CD4-positive, CD25-positive, alpha-beta regulatory T cell (primary cell): ENCODE data around the gene AGAP1. TPM values are rescaled to one million over a fixed set of nuclear protein-coding genes. Genes with fewer than 3 reads are reported as not detected.

Experiments used
- ATAC-seq, 2 donors: fragments of 150-1000 bp; cut with Tn5 transposase; one replicate each; pipeline ENCODE4 v1.10.0; 2021; ENCODE audit warnings: low read depth in 2 of 2, moderate number of reproducible peaks in 2 of 2, moderate library complexity in 1 of 2
- DNase-seq, 3 donors: peaks; one replicate each; pipeline versions ENCODE4 v3.0.0 to v3.0.0-alpha.2; 2012 to 2022; ENCODE audit warnings: mixed read lengths in 1 of 3
- H3K27ac ChIP-seq: one replicate; pipeline ENCODE4 v1.7.0; 2013; ENCODE audit warnings: mild to moderate bottlenecking, low read length; ENCODE audit not compliant: insufficient read depth, poor library complexity, severe bottlenecking
- H3K27me3 ChIP-seq: one replicate; pipeline ENCODE4 v1.7.0; 2013; ENCODE audit warnings: low read length; ENCODE audit not compliant: control insufficient read depth, insufficient read depth
- H3K36me3 ChIP-seq: one replicate; pipeline ENCODE4 v1.7.0; 2013; ENCODE audit warnings: mild to moderate bottlenecking, low read length, moderate library complexity; ENCODE audit not compliant: control insufficient read depth, insufficient read depth
- H3K4me1 ChIP-seq: 2 replicates; pipeline ENCODE4 v1.7.0; 2013; ENCODE audit warnings: mild to moderate bottlenecking, low read length; ENCODE audit not compliant: insufficient read depth, control insufficient read depth, poor library complexity, severe bottlenecking
- H3K4me3 ChIP-seq: one replicate; pipeline ENCODE4 v1.7.0; 2013; ENCODE audit warnings: low read depth, mild to moderate bottlenecking, low read length, moderate library complexity
- H3K9me3 ChIP-seq, 2 experiments: 1 replicate in 1 of 2; 2 replicates in 1 of 2; pipeline ENCODE4 v1.7.0; 2013; ENCODE audit warnings: low read length in 2 of 2, mild to moderate bottlenecking in 1 of 2, moderate library complexity in 1 of 2; ENCODE audit not compliant: control insufficient read depth in 2 of 2
- H3K27ac Mint-ChIP-seq, 3 donors: one replicate each; pipeline ENCODE4 v1.8.0; 2020 to 2022; ENCODE audit warnings: mild to moderate bottlenecking in 3 of 3, mixed read lengths in 3 of 3, moderate library complexity in 2 of 3
- H3K27me3 Mint-ChIP-seq: one replicate; pipeline ENCODE4 v1.8.0; 2022; ENCODE audit warnings: mild to moderate bottlenecking, mixed read lengths
- H3K36me3 Mint-ChIP-seq: one replicate; pipeline ENCODE4 v1.8.0; 2020; ENCODE audit warnings: mixed read lengths
- H3K4me1 Mint-ChIP-seq, 4 donors: one replicate each; pipeline ENCODE4 v1.8.0; 2020 to 2022; ENCODE audit warnings: mixed read lengths in 4 of 4, mild to moderate bottlenecking in 1 of 4
- H3K4me3 Mint-ChIP-seq, 4 donors: one replicate each; pipeline ENCODE4 v1.8.0; 2020 to 2022; ENCODE audit warnings: mild to moderate bottlenecking in 4 of 4, mixed read lengths in 4 of 4, moderate library complexity in 3 of 4
- H3K9me3 Mint-ChIP-seq, 7 donors: one replicate each; pipeline ENCODE4 v1.8.0; 2020 to 2022; ENCODE audit warnings: mixed read lengths in 7 of 7, mild to moderate bottlenecking in 3 of 7, moderate library complexity in 2 of 7
- polyA plus RNA-seq, 4 donors: library from polyadenylated mRNA; unstranded; fragments of 300-500 nt; fragmentation: Illumina TruSeq; gene quantifications; one replicate each; pipeline ENCODE4 v1.2.3, GENCODE V29; 2021
- total RNA-seq: library from RNA; stranded (reverse); gene quantifications from one replicate; pipeline ENCODE4 v1.2.3, GENCODE V29; 2022

The AGAP1 gene
- total and polyA plus RNA-seq, 5 donors from 2014 or later = 0.99 TPM; not detected in 4

DNA sequence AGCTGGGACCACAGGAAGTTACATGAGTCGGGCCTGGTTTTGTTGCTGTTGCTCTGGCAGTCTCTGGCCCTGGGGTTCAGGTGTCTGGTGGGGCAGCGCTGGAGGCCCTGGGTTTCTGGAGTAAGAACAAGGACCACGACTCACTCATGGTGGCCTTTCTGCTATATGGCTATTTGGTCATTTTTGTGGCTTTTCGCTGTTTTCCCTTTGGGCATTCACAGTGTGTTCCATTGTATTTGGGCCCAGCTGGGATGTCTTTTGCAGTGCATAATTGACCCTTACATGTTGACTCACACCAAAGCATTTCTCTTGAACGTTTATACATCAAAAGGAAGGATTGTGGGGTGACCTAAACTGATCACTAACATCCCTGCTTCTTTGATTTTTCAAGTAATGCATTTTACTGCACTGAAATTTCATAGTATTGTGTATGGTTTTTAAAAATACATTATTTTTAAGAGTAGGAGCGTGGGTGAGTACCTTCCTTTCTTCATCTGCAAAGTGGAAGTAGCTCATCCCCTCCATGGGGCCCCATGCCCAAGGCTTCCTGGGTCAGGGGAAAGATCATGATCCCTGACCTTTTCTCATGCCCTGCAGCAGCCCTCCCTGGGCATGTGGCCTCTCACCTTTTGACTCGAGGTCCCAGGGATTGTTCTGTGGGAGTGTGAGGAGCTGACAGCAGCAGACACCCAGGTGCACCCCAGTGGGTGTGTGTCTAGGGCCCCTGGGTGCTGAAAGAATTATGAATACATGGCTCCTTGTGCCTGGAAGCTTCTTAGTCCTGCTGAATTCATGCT, 225.5 kb downstream of the AGAP1 start:
- no peak overlapping the region for H3K27ac Mint-ChIP-seq
- no peak overlapping the region for H3K4me3 Mint-ChIP-seq

DNA sequence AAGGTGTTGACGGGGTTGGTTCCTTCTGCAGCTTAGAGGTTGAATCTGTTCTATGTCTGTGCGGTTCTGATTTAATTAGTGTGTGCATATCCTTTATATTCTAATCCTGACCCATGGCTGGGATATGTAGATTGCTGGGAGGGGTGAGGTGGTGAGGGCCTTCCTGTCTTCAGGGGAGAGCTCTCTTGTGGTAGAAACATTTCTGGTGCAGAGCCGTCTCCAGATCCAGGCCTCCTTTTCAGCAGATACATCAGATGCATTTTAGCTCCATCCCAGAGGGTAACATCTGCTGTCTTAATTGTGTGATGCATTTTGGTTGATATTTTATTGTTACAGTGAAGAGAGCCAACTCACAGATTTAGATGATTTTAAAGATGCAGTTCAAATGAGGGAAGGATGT, 227.8 kb downstream of the AGAP1 start:
- H3K27ac Mint-ChIP-seq = no peak overlapping the region
- Histone ChIP-seq H3K36me3 (no peaks in the 10 kb centered on the region), H3K9me3 (no peaks in the 10 kb centered on the region), H3K4me3 (no peak overlapping the region), H3K27ac (no peak overlapping the region), H3K4me1 (no peaks in the 10 kb centered on the region), H3K27me3 (no peaks in the 10 kb centered on the region)
- H3K4me1 Mint-ChIP-seq = no peaks in the 10 kb centered on the region
- H3K4me3 Mint-ChIP-seq = no peak overlapping the region
- DNase-seq (no peak), ATAC-seq (no peak)
- H3K36me3 Mint-ChIP-seq = no peaks in the 10 kb centered on the region
- no peaks in the 10 kb centered on the region for H3K9me3 Mint-ChIP-seq
- H3K27me3 Mint-ChIP-seq = no peaks in the 10 kb centered on the region

More for the DNA sequence above, 225.5 kb downstream of the AGAP1 start:
- H3K4me1 Mint-ChIP-seq = no peaks in the 10 kb centered on the region
- Histone ChIP-seq H3K9me3 (no peaks in the 10 kb centered on the region), H3K4me3 (no peak overlapping the region), H3K36me3 (no peaks in the 10 kb centered on the region), H3K4me1 (no peaks in the 10 kb centered on the region), H3K27me3 (no peaks in the 10 kb centered on the region), H3K27ac (no peak overlapping the region)
- H3K27me3 Mint-ChIP-seq = no peaks in the 10 kb centered on the region
- ATAC-seq = no peak
- H3K9me3 Mint-ChIP-seq = no peaks in the 10 kb centered on the region
- no peaks in the 10 kb centered on the region for H3K36me3 Mint-ChIP-seq
- no peak for DNase-seq

DNA sequence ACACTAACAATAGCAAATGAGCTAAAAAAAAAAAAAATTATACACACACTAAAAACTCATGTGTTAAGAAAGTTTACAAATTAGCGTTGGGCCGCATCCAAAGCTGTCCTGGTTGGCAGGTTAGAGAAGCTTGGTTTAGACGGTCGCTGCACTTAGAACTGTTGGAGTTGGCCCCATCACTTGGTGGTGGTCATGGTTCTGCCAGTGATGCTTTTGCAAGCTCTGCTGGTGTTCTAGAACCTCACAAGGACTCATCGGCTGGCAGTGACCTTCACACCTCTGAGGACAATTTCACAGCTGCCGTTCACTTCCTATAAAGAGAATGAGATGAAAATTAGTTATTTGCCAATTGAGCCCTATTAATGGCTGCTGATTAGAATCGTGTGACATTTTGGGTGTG, 229.0 kb downstream of the AGAP1 start:
- H3K27ac Mint-ChIP-seq = no peak overlapping the region
- H3K4me3 Mint-ChIP-seq = no peak overlapping the region
- no peak overlapping the region for H3K27ac ChIP-seq
- H3K27me3 ChIP-seq = no peaks in the 10 kb centered on the region
- no peaks in the 10 kb centered on the region for H3K9me3 ChIP-seq
- H3K4me1 Mint-ChIP-seq = no peaks in the 10 kb centered on the region
- H3K4me1 ChIP-seq = no peaks in the 10 kb centered on the region
- no peak for DNase-seq
- no peak for ATAC-seq
- H3K36me3 ChIP-seq = no peaks in the 10 kb centered on the region
- no peaks in the 10 kb centered on the region for H3K36me3 Mint-ChIP-seq
- H3K27me3 Mint-ChIP-seq = no peaks in the 10 kb centered on the region
- H3K4me3 ChIP-seq = no peak overlapping the region
- no peaks in the 10 kb centered on the region for H3K9me3 Mint-ChIP-seq

DNA sequence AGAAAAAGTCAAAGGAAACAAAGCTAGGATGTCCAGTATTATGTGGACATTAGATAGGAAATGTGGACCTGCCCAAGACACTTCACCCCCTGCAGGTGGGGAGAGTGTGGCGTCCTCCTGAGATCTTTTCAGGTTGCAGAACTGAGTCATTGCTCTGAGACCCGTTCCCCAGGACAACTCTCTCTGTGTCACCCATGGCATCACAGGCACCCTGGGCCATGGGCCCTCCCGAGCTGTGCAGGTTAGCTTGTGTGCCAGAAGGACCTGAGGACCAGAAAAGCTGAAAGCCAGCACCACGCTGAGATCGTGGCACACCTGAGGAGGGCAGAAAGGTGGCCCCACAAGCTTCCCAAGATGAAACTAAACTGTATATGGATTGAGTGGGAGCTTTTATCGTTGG, 229.5 kb downstream of the AGAP1 start:
- no peak overlapping the region for H3K27ac ChIP-seq
- Mint-ChIP-seq H3K4me1 (no peaks in the 10 kb centered on the region), H3K27ac (no peak overlapping the region), H3K4me3 (no peak overlapping the region), H3K9me3 (no peaks in the 10 kb centered on the region), H3K36me3 (no peaks in the 10 kb centered on the region), H3K27me3 (no peaks in the 10 kb centered on the region)
- DNase-seq = no peak
- H3K9me3 ChIP-seq = no peaks in the 10 kb centered on the region
- H3K36me3 ChIP-seq = no peaks in the 10 kb centered on the region
- H3K27me3 ChIP-seq = no peaks in the 10 kb centered on the region
- no peaks in the 10 kb centered on the region for H3K4me1 ChIP-seq
- ATAC-seq = no peak
- H3K4me3 ChIP-seq = no peak overlapping the region

DNA sequence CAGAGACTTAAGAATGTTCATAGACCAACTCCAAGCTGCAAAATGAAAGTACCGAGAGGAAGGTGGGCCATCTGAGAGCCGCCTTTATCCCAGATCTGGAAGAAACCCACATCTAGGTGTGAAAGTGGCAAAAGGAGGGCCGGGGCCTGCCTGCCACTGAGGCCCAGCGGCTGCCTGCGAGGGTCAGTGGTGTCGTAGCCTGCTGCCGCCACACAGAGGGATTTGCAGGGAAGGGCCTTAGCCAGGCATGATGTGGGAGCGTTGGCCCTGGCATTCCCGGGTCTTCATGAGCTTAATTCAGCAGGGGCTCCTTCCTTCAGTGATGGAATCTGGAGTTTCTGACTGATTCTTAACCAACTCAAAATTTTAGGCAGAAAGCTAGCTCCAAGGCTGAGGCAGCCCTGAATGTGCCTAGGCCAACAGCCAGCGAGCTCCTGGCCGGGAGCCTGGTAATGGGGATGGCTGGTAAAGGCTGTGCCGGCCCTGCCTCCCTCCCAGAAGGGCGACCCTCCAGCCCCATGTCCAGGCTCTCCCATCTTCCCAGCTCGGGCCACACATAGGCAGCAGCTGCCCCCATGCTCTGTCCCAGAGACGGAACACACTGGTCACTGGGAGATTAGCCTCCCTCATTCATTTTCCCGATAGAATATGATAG, 230.1 kb downstream of the AGAP1 start:
- peak overlapping the region in 1 of 4 donors; percentile 7 for H3K4me3 Mint-ChIP-seq
- H3K9me3 Mint-ChIP-seq = no peaks in the 10 kb centered on the region
- no peak overlapping the region for H3K4me3 ChIP-seq
- no peaks in the 10 kb centered on the region for H3K36me3 ChIP-seq
- no peak overlapping the region for H3K27ac Mint-ChIP-seq
- no peaks in the 10 kb centered on the region for H3K36me3 Mint-ChIP-seq
- H3K9me3 ChIP-seq = no peaks in the 10 kb centered on the region
- H3K27ac ChIP-seq = no peak overlapping the region
- no peaks in the 10 kb centered on the region for H3K4me1 ChIP-seq
- no peaks in the 10 kb centered on the region for H3K27me3 Mint-ChIP-seq
- H3K4me1 Mint-ChIP-seq = no peaks in the 10 kb centered on the region
- no peaks in the 10 kb centered on the region for H3K27me3 ChIP-seq
- no peak for ATAC-seq
- no peak for DNase-seq

DNA sequence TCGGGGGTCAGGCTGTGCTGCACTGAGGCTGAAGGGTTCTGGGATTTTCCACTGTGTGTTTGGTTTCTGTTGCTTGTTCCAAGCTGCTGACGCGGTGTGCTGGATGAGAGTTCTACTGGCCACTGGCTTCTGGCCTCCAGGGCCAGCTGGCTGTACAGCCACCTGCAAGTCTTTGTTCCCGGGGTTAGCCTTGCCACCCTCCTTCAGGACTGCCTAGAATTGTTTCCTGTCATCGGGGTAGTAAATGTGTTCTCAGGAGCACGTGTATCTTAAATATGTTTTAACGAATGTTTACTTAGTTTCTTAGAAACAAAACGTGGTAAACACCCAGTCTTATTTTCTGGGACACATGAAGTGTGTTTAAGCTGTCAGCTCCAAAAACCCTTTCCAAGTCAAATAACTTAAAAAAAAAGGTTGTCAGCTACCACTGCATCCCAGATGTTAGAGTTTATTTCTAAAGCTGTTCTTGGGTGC, 231.2 kb downstream of the AGAP1 start:
- no peak overlapping the region for H3K4me3 ChIP-seq
- Mint-ChIP-seq H3K9me3 (no peaks in the 10 kb centered on the region), H3K27me3 (no peaks in the 10 kb centered on the region), H3K36me3 (no peaks in the 10 kb centered on the region), H3K27ac (no peak overlapping the region), H3K4me1 (no peaks in the 10 kb centered on the region), H3K4me3 (no peak overlapping the region)
- no peaks in the 10 kb centered on the region for H3K9me3 ChIP-seq
- H3K27me3 ChIP-seq = no peaks in the 10 kb centered on the region
- DNase-seq = no peak
- ATAC-seq = no peak
- H3K27ac ChIP-seq = no peak overlapping the region
- H3K4me1 ChIP-seq = no peaks in the 10 kb centered on the region
- H3K36me3 ChIP-seq = no peaks in the 10 kb centered on the region

DNA sequence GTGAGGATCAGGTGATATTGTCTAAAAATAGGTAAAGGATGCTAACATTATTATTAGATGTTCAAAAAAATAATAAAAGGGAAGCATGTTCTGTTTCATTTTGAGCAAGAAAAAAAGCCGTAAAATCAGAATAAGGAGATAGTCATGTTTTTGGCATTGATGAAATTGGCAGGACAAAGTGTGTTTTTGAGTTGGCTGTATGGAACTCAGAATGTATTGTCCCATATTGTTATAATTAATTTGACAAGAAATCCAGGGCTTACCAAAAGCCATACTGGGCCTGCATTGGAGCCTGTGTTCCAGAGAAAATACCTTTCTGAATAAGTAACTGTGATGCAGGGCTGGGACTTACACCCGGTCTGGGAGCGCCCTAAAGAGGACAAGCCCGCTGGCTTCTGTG, 232.0 kb downstream of the AGAP1 start:
- no peaks in the 10 kb centered on the region for H3K4me1 Mint-ChIP-seq
- H3K27me3 ChIP-seq = no peaks in the 10 kb centered on the region
- H3K9me3 Mint-ChIP-seq = no peaks in the 10 kb centered on the region
- no peaks in the 10 kb centered on the region for H3K36me3 ChIP-seq
- no peak for DNase-seq
- no peak overlapping the region for H3K27ac Mint-ChIP-seq
- H3K27me3 Mint-ChIP-seq = no peaks in the 10 kb centered on the region
- no peak overlapping the region for H3K4me3 ChIP-seq
- no peak for ATAC-seq
- no peaks in the 10 kb centered on the region for H3K36me3 Mint-ChIP-seq
- no peak overlapping the region for H3K4me3 Mint-ChIP-seq
- no peak overlapping the region for H3K27ac ChIP-seq
- H3K9me3 ChIP-seq = no peaks in the 10 kb centered on the region
- no peaks in the 10 kb centered on the region for H3K4me1 ChIP-seq

DNA sequence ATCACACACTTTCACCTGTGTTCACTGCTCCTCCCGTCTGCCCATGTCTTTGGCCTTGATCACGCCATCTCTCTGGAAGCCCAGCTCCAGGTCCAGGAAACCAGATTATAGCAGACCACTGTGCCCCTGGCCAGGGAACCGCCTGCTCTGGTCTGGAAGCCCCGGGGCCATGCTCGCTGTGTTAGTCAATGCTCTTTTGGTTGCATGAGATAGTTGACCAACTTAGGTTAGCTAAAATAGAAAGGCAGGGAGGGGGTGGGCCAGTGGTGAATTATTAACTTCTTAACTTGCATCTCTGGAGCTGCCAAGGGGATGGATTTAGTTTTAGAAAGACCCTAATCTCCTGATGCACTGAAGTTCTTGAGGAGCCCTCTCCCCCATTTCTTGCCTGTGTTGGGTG, 232.7 kb downstream of the AGAP1 start:
- DNase-seq = no peak
- ATAC-seq = no peak
- Histone ChIP-seq H3K9me3 (no peaks in the 10 kb centered on the region), H3K27ac (no peak overlapping the region), H3K4me1 (no peaks in the 10 kb centered on the region), H3K36me3 (no peaks in the 10 kb centered on the region), H3K27me3 (no peaks in the 10 kb centered on the region), H3K4me3 (no peak overlapping the region)
- Mint-ChIP-seq H3K4me1 (no peaks in the 10 kb centered on the region), H3K27ac (no peak overlapping the region), H3K9me3 (no peaks in the 10 kb centered on the region), H3K4me3 (no peak overlapping the region), H3K27me3 (no peaks in the 10 kb centered on the region), H3K36me3 (no peaks in the 10 kb centered on the region)
